B cell (primary cell): ENCODE data around the gene UBASH3B. TPM values are rescaled to one million over a fixed set of nuclear protein-coding genes. Genes with fewer than 3 reads are reported as not detected.

ENCODE experiments used
- ATAC-seq: fragments of 200-7000 bp; cut with Tn5 transposase; one replicate; pipeline ENCODE4 v1.10.0; 2021; ENCODE audit warnings: low read depth, mild to moderate bottlenecking, moderate number of reproducible peaks, moderate library complexity
- CTCF ChIA-PET: fragments of 350-600 bp; sonication (Branson Sonifier 250); formaldehyde crosslinking; loops from one replicate; lab custom pipeline; 2021; ENCODE audit warnings: antibody characterized with exemption, inconsistent platforms; lab: Charles Lee
- POLR2A ChIA-PET: fragments of 350-600 bp; sonication (Branson Sonifier 250); formaldehyde crosslinking; loops from one replicate; lab custom pipeline; 2021; ENCODE audit warnings: antibody characterized with exemption; lab: Charles Lee
- DNase-seq: peaks from one replicate; pipeline ENCODE4 v3.0.0; 2013
- H2AFZ ChIP-seq: 2 replicates; pipeline ENCODE4 v1.6.1; 2012; ENCODE audit warnings: mild to moderate bottlenecking, low read depth, low read length; ENCODE audit not compliant: insufficient read depth, poor library complexity, severe bottlenecking
- H3K27ac ChIP-seq, 2 donors: 1 replicate in 1 of 2; 2 replicates in 1 of 2; pipeline ENCODE4 v1.5.1; 2012 to 2013; ENCODE audit warnings: low read length in 2 of 2, mild to moderate bottlenecking in 2 of 2, moderate library complexity in 1 of 2
- H3K27me3 ChIP-seq, 4 experiments: fragments of 200-600 bp in 1 of 4; sonication (generic) in 1 of 4; replicated peaks in 1 of 4; 1 replicate in 2 of 4; 2 replicates in 2 of 4; pipeline versions ENCODE4 v1.6.1 to v1.7.0; 2013 to 2016; ENCODE audit warnings: low read length in 3 of 4, mild to moderate bottlenecking in 2 of 4, mixed read lengths in 1 of 4, moderate library complexity in 1 of 4; ENCODE audit not compliant: insufficient read depth in 4 of 4, control insufficient read depth in 3 of 4; ENCODE audit errors: control extremely low read depth in 1 of 4
- H3K36me3 ChIP-seq, 2 experiments: replicated peaks in 1 of 2; 1 replicate in 1 of 2; 2 replicates in 1 of 2; pipeline versions ENCODE4 v1.6.1 to v1.7.1; 2013; ENCODE audit warnings: low read length in 1 of 2; ENCODE audit not compliant: insufficient read depth in 2 of 2, control insufficient read depth in 1 of 2; ENCODE audit errors: control extremely low read depth in 1 of 2, extremely low read depth in 1 of 2
- H3K4me1 ChIP-seq, 2 donors: fragments of 200-600 bp in 1 of 2; sonication (generic) in 1 of 2; 1 replicate in 1 of 2; 2 replicates in 1 of 2; pipeline versions ENCODE4 v1.5.1 to v1.6.1; 2013 to 2017; ENCODE audit warnings: low read length in 2 of 2; ENCODE audit not compliant: control insufficient read depth in 2 of 2, insufficient read depth in 2 of 2
- H3K4me2 ChIP-seq: replicated peaks from 2 replicates; pipeline ENCODE3; 2012; ENCODE audit warnings: mild to moderate bottlenecking, low read depth, low read length; ENCODE audit not compliant: poor library complexity, severe bottlenecking
- H3K4me3 ChIP-seq, 5 experiments: fragments of 200-600 bp in 1 of 5; sonication (generic) in 1 of 5; 1 replicate in 3 of 5; 2 replicates in 2 of 5; pipeline versions ENCODE4 v1.5.1 to v1.7.0; 2011 to 2016; ENCODE audit warnings: low read length in 4 of 5, mild to moderate bottlenecking in 4 of 5, low read depth in 2 of 5, control low read depth in 1 of 5, moderate library complexity in 1 of 5; ENCODE audit not compliant: insufficient read depth in 1 of 5; ENCODE audit errors: control extremely low read depth in 1 of 5, extremely low read depth in 1 of 5
- H3K79me2 ChIP-seq: fragments of 200-600 bp; sonication (generic); one replicate; pipeline ENCODE4 v1.6.0; 2016; ENCODE audit warnings: low read length; ENCODE audit not compliant: control insufficient read depth, insufficient read depth
- H3K9ac ChIP-seq: fragments of 200-600 bp; sonication (generic); 2 replicates; pipeline ENCODE4 v1.6.1; 2017; ENCODE audit warnings: mild to moderate bottlenecking, low read length, moderate library complexity
- H3K9me3 ChIP-seq, 3 donors: one replicate each; pipeline versions ENCODE4 v1.6.1 to v1.7.1; 2013; ENCODE audit warnings: low read length in 2 of 3; ENCODE audit not compliant: control insufficient read depth in 2 of 3, insufficient read depth in 1 of 3; ENCODE audit errors: control extremely low read depth in 1 of 3
- H4K20me1 ChIP-seq: 2 replicates; pipeline ENCODE4 v1.6.0; 2012; ENCODE audit warnings: mild to moderate bottlenecking, low read length; ENCODE audit not compliant: insufficient read depth, control insufficient read depth, poor library complexity, severe bottlenecking
- H3K27ac Mint-ChIP-seq: one replicate; pipeline ENCODE4 v1.8.0; 2021; ENCODE audit warnings: mixed read lengths
- H3K27me3 Mint-ChIP-seq: one replicate; pipeline ENCODE4 v1.8.0; 2021; ENCODE audit warnings: mixed read lengths
- H3K4me1 Mint-ChIP-seq: one replicate; pipeline ENCODE4 v1.8.0; 2021; ENCODE audit warnings: mixed read lengths
- H3K4me3 Mint-ChIP-seq: one replicate; pipeline ENCODE4 v1.8.0; 2021; ENCODE audit warnings: mixed read lengths
- H3K9me3 Mint-ChIP-seq: one replicate; pipeline ENCODE4 v1.8.0; 2022; ENCODE audit warnings: mixed read lengths; ENCODE audit not compliant: insufficient read depth
- EZH2 ChIP-seq: IDR thresholded peaks from 2 replicates; pipeline ENCODE4 v1.6.1; 2012; ENCODE audit warnings: borderline replicate concordance, low read depth, mild to moderate bottlenecking, moderate library complexity, low read length; ENCODE audit not compliant: insufficient read depth, poor library complexity, severe bottlenecking
- WGBS: methylation state at CpG from one replicate; pipeline ENCODE4 v1.1.5; 2013; ENCODE audit warnings: missing lambda C conversion rate; ENCODE audit not compliant: insufficient coverage; 5-methylcytosine and 5-hydroxymethylcytosine counted together
- intact Hi-C: fragments of 100-400 bp; cut with micrococcal nuclease; formaldehyde crosslinking; loops from one replicate; pipeline ENCODE4 v1.10.0; 2022
- polyA plus RNA-seq: library from polyadenylated mRNA; depleted of rRNA; stranded (reverse); fragments of >200 nt; gene quantifications from 2 replicates; pipeline ENCODE4 v1.2.3, GENCODE V29; 2012
- total RNA-seq, 2 donors: library from RNA; stranded (reverse); fragments of 120-200 nt in 1 of 2; gene quantifications; 1 replicate in 1 of 2; 2 replicates in 1 of 2; pipeline versions ENCODE4 v1.2.3 to v1.2.4, GENCODE V29; 2013 to 2022
- TF ChIP-seq, protein P1 (sequence below): fragments of 200-600 bp; IDR thresholded peaks from one replicate; pipeline ENCODE4 v1.8.0; 2022; ENCODE audit warnings: antibody characterized with exemption, mild to moderate bottlenecking

UBASH3B gene
- total and polyA plus RNA-seq, 2 donors (not counting 1 experiment from before 2014, with no cell fraction given), result 2.3 to 3.6 TPM

- ChIA-PET CTCF (interaction anchor here (1.2 to 6.9 kb wide), 3 partner anchors 24 to 122 kb away, joined by 3 to 92 read pairs (median 3); no protein-coding TSS in a partner anchor), POLR2A (interaction anchor here (0.6 kb wide), 1 partner anchor 94 kb away, joined by 7 read pairs; no protein-coding TSS in a partner anchor)
- H3K36me3 ChIP-seq, result no peaks in the 10 kb centered on the region
- intact Hi-C loops, result loop anchor here (5.0 kb wide), 2 partner anchors 37 to 57 kb away; no protein-coding TSS in a partner anchor
- peaks cover 36% of the 10 kb centered on the region for H3K4me1 Mint-ChIP-seq
- TF ChIP-seq EZH2, result no peak
- TF ChIP-seq, protein P1, sequence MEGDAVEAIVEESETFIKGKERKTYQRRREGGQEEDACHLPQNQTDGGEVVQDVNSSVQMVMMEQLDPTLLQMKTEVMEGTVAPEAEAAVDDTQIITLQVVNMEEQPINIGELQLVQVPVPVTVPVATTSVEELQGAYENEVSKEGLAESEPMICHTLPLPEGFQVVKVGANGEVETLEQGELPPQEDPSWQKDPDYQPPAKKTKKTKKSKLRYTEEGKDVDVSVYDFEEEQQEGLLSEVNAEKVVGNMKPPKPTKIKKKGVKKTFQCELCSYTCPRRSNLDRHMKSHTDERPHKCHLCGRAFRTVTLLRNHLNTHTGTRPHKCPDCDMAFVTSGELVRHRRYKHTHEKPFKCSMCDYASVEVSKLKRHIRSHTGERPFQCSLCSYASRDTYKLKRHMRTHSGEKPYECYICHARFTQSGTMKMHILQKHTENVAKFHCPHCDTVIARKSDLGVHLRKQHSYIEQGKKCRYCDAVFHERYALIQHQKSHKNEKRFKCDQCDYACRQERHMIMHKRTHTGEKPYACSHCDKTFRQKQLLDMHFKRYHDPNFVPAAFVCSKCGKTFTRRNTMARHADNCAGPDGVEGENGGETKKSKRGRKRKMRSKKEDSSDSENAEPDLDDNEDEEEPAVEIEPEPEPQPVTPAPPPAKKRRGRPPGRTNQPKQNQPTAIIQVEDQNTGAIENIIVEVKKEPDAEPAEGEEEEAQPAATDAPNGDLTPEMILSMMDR, result no peak
- H3K4me3 Mint-ChIP-seq, result no peak overlapping the region
- peaks cover 20 to 23% of the 10 kb centered on the region in 2 donors for H3K4me1 ChIP-seq
- H2AFZ ChIP-seq, result no peak overlapping the region
- peaks cover 2% of the 10 kb centered on the region for H3K27me3 Mint-ChIP-seq
- ATAC-seq (no peak), DNase-seq (no peak)
- H3K27ac ChIP-seq, result no peak overlapping the region
- H3K27ac Mint-ChIP-seq, result no peak overlapping the region
- no peaks in the 10 kb centered on the region for H3K9me3 Mint-ChIP-seq
- H3K4me2 ChIP-seq, result peak overlapping the region; percentile 5
- no peaks in the 10 kb centered on the region for H4K20me1 ChIP-seq
- H3K9me3 ChIP-seq, result no peaks in the 10 kb centered on the region
- WGBS, result 67% methylated on average over 9 of the region's 11 CpGs
- H3K27me3 ChIP-seq, result peaks cover 0 to 12% (median 4%) of the 10 kb centered on the region in 4 experiments
- no peak overlapping the region for H3K4me3 ChIP-seq
- no peak overlapping the region for H3K9ac ChIP-seq
- peaks cover 61% of the 10 kb centered on the region for H3K79me2 ChIP-seq
Measured at GRCh38 chr11:122659676-122660554, 4.4 kb downstream of the UBASH3B start.
